HG03108 (cell line): ENCODE results near the gene SCEL.
"Not testable (repeated sequence)": the region's sequence is repeated elsewhere in the genome, so short reads cannot be mapped to it uniquely, and the experiment has no call there.

Source experiments
- ATAC-seq: cut with Tn5 transposase; IDR thresholded peaks from one replicate; pipeline ENCODE4 v1.9.1; 2021; ENCODE audit warnings: moderate library complexity; ENCODE audit not compliant: unreplicated experiment

Gene SCEL

GRCh38 chr13:77650409-77650808, 114.9 kb downstream of the SCEL start:
- no peak for ATAC-seq

GRCh38 chr13:77653301-77653700, 117.8 kb downstream of the SCEL start:
- ATAC-seq: no peak

GRCh38 chr13:77660016-77660415, 124.5 kb downstream of the SCEL start:
- not testable (repeated sequence) for ATAC-seq

GRCh38 chr13:77660841-77661250, 125.3 kb downstream of the SCEL start:
- no peak for ATAC-seq

- ATAC-seq: not testable (repeated sequence)
Measured at GRCh38 chr13:77662301-77662700, 126.8 kb downstream of the SCEL start.

GRCh38 chr13:77662831-77663230, 127.3 kb downstream of the SCEL start:
- ATAC-seq: not testable (repeated sequence)

- ATAC-seq: no peak
Measured at GRCh38 chr13:77674852-77675251, 139.3 kb downstream of the SCEL start.

- ATAC-seq: no peak
Measured at GRCh38 chr13:77678691-77679235, 143.3 kb downstream of the SCEL start.

- no peak for ATAC-seq
Measured at GRCh38 chr13:77687799-77688198, 152.3 kb downstream of the SCEL start.

GRCh38 chr13:77691871-77692270, 156.4 kb downstream of the SCEL start:
- ATAC-seq: no peak

GRCh38 chr13:77692746-77693448, 157.4 kb downstream of the SCEL start:
- no peak for ATAC-seq

GRCh38 chr13:77693449-77693940, 158.0 kb downstream of the SCEL start:
- no peak for ATAC-seq
